Effector CD4-positive, alpha-beta T cell (primary cell): ENCODE measurements around the gene TRIM3.

Experiments used
- DNase-seq: peaks from one replicate; pipeline ENCODE4 v3.0.0-alpha.2; 2020

The TRIM3 gene

DNA sequence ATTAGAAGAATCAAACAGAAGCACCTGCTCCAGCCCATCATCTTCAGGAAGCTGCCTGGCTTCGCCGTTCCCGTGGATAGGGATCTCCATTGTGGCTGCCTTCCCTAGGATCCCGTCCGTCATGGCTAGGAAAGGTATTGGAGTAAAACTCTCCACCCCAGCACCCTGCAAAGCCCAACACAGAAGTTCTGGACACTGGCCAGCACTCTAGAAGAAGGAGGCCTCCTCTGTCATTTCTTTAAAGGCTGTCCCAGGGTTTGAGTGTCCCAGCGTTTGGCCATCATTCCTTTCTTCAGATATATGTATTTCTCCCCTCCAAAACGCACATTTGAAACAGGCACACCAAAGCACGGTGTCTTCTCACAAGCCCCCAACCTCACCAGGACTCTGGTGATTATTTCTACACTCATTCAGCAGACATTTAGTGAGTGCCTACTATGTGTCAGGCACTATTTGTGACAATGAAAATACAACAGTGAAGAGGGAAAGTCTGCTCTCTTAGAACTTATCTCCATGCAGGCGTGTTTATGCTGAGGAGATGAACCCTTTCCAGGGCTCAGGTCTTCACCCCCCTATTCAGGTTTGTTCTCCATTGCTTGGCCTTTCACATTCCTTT is 6.7 kb upstream of the TRIM3 start:
- DNase-seq: no peak

DNA sequence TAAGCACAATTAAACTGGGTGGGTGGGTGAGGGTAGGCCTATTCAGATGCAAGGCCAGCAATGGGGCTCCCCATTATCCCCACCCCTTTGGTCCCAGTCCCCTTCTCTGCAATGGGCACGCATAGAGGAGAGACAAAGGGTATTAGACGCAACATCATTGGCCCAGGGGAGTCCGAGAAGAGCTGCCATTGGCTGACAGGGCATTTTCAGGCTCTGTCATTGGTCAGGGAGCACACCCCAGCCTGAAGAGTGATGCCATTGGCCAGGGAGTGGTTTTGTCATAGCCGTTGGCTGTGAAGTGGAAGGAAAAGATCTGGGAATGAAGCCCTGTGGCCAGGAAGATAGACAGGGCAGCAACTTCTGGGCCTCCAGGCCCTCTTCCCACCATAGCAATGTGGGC is 2.8 kb upstream of the TRIM3 start:
- no peak for DNase-seq

DNA sequence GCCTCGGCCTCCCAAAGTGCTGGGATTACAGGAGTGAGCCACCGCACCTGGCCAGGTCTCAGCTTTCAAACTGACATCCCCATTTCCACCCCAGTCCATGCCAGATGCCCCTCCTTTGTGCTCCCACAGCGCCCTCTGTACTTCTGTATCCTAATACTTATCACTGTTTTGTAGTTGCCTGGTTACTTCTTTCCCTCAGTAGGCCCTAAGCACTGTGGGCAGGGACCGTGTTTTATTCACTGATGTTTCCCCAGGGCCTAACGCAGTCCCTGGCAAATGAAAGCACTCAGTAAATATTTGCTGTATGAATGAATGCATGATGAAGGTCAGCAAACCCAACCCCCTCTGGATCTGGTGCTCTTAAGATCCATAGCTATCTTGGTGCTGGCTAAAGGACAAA is 2.2 kb upstream of the TRIM3 start:
- DNase-seq: no peak

DNA sequence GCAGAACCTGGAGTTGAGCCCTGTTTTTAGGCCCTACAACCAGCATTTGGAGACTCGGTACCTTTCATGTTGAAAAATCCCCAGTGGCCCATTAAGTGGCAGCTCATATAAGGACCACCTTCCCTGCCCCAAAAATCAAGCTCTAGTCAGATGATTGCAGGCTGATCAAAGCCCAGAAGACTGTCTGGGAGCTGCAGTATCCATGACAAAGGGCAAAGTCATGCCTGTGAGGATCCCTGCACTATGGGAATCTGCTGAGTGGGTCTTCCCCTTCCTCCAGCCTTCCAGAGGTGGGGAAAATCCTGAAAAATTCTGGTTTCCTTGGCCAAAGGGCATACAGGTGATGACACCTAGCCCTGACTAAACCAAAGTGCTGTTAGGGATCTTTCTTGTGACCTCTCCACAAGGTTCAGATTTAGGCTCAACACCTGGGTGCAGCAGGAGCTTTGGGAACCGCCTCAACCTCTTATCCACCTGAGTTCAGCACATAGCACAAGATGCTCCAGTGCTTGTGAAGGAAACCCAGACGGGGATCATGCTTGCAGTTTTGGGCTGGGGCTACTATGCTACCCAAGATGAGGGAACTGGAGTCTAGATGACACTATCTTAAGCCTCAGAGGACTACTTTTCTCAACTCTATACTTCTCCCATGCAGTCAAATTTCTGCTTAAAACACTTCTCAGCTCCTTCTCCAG is 1.2 kb upstream of the TRIM3 start:
- no peak for DNase-seq

DNA sequence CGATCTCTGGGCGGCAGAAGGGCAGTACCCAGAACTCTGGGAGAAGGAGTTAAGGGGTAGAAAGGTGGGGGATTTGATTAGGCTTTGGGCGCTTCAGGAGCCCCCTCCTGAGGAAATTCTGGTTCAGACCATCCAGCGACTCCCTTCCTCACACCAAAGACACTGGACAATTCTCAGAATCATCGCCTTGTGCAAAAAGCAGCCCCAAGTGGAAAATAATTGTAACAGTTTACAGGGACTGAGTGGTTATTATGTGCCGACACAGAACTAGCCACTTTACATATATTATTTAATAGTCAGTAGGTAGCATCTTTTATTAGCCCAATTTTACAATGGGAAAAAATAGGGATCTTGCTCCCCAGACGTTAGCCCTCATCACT is 662 bp upstream of the TRIM3 start:
- DNase-seq: no peak

DNA sequence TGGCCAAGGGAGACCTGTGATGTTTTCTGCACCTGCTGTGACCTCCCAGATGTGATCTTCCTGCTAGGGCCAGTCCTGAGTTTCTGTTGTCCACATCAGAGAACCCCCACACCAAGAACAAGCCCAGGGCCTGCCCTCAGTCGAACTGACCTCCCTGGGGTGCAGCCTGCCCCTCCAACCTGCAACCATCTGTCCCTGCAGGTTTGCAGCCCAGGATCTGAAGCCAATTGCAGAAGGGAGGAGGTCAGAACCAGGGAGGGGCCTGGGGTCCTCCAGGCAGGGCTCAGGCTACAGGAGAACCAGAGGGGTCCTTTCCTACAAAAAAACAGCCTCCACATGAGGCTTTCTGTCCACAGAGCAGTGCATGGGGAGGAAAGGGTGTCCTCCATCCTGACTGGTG is 807 bp downstream of the TRIM3 start:
- no peak for DNase-seq

DNA sequence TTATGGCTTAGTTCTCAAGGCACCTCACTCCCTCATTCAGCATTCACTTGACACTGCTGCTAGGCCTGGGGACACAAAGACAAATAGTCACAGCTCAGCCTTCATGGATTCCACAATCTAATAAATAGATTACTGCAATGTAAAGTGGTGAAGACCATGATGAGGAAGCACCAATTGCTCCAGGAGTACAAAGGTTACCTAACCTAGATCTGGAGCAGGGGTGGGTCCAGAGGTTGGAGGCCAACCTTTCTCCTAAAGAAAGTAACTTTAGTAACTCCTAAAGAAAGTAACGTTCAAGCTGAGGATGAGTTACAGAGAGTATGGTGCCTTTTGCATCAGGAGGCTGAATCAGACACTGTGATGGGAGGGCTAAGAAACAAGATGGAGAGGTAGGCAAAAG is 4.1 kb downstream of the TRIM3 start:
- no peak for DNase-seq

DNA sequence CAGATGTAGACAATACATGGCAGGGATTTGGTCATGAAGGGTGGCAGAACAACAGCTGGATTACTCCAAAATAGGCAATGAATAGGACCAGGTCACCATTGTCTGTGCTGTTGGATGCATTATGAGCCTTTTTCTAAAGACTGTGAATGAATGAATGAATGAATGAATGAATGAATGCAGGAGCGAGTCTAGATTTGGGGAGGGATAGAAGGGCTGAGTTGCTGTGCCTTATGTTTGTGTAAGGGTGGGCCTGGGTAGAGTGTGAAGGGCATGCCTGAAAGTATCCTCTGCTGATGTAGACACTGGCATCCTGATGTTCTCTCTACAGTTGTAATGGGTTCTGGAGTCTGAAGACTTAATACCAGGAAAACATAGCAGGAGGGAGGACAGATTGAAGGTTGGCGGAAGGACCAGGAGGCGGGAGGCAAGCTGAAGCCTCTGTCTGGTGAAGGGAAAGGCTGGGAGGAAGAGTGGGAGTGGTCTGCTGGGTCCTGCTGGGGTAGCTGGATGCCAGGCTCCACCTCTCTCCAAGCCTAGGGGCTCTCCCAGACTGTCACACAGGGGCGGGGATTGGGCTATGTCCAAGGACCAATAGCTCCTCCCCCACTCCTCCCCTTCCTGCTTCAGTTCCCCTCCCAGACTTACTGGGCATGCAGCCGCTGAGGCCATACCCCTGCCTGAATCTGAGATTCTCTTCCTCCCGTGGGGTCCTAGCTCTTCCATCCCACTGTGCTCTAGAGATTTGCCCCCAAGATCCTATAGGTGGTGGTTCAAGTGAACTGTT is 4.8 kb downstream of the TRIM3 start:
- no peak for DNase-seq

DNA sequence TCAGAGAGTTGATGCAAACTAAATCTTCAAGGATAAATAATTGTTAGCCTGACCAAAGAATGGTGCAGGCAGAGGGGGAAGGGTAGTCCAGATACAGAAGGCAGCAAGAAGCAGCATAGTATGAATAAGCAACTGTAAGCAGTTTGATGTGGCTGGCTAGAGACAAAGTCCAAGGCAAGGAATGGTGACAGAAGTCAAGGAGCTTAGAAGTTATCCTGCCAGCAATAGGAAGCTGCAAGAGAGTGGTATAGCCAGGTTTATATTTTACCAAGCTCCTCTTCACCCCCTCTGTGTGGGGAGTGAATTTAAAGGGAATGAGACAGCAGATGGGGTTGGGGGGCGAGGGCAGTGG is 14.7 kb downstream of the TRIM3 start:
- no peak for DNase-seq

DNA sequence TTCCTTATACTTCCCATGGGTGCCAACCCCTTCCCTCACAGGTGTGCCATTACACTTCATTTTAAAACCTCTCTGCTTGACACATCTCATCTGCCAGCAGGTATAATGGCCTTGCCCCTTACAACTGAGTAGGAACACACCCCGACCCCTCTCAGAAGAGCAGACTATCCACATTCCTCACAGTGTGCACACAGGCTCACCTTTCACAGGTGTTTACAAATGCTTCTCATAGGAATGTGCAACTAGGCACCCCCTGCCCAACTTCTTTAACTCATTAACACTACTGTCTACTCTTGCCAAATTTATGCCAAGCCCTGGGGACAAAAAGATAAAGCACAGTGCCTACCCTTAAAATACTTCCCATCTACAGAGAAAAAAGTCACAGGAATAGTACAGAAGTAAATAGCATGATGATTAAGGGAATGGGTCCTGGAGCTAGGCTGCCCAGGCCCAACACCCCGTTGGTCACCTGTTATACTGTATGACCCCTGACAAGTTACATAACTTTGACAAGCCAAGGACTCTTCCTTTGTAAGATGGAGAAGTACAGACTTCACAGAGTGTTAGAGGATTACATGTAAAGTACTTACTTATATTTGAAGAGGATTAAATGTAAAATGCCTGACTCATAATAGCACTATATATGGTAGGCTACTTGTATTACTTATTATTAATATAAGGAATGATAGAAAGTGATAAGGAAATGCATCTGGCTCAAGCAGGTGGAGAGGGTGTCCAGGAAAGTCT is 15.2 kb downstream of the TRIM3 start:
- no peak for DNase-seq

DNA sequence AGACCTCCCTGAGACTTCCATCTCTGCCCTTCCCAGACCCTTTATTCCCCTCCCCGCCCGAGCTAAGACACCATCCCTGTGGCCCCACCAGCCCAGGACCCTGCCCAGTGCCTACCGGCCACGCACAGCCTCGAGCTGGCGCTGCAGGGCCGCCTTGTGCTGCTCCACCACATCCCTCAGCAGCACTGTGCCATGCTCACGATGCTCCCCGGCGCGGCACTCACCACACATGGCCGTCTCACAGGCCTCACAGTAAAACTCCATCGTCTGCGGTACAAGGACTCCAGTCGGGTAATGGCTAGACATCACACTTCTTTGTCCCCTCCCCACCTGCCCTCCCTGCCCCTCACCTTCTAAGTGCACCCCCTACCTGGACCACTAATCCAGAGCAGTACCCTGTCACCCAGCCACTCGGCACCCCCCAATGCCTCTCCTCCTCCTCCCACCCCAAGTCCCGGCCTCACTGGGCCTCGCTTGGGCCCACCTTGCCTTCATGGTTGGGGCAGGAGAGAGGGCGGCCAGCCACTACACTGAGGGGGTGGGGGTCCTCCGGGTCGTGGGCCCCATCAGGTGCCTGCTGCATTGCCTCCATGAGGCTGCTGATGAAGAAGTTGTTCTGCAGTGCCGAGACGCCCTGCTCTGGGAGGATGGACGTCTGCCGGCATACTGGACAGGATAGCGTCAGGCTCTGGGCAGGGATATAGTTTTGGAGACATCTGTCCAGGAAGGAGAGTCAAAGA is 16.0 kb downstream of the TRIM3 start:
- DNase-seq: no peak

DNA sequence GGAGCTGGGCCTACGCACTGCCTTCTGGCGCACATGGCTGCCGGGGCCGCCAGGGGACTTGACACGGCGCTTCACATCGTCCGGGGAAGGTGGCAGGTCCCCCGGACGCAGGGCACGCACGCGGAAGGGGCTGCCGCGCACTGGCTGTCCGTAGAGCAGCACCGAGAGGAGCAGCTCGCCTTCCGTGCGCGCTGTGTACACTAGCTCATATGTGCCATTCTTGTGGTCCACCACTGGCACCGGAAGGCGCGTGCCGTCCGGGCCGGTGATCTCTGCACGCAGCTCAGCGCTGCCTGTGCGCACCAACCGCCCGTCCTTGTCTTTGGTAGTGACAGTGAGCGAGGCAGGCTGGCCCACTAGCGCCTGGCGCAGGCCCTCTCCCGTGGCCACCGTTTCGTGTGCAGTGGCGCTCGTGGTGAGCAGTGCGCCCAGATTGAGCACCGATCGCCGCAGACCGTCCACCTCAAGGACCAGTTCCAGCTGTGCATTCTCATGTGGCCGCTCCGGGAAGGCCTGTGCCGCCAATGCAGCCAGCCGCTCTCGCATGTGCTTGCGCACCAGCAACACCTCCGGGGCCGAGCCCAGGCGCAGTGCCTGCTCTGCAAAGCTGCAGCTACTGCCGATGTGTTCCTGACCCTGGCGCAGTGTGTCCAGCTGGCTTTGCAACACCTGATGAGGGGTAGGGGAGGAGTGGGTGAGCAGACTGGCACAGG is 17.2 kb downstream of the TRIM3 start:
- DNase-seq: no peak

DNA sequence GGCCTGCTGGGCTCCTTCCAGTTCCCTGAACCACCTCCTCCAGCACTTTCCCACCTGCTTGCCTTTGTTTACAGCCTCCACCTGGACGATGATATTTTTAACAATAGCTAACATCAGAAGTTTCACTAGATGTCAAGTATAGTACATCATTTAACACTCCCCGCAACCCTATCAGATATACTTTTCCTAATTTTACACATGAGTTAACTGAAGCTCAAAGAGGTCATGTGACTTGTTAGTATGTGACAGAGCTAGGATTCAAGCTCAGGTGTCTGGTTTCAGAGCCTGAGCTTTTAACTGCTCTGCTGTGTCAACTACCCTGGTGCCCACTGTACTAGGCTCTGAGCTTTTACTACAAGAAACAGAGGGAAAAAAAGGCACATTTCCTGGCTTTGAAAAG is 18.7 kb downstream of the TRIM3 start:
- no peak for DNase-seq

DNA sequence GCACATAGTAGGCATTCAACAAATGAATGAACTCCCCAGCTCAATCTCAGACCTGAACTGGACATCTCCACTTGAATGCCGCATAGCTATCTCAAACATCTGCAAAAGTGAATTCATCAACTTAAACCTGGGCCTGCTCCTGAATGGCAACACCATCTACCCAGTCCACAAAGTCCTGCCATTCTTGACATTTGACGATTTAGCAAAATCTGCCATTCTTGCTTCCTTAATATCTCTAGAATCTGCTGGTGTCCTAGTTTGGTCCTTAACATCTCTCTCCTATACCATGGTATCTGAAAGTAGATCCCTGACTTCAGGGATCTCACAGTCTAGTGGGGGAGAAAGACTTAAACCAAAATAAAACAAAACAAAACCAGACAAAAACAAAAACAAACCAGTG is 20.6 kb downstream of the TRIM3 start:
- no peak for DNase-seq

DNA sequence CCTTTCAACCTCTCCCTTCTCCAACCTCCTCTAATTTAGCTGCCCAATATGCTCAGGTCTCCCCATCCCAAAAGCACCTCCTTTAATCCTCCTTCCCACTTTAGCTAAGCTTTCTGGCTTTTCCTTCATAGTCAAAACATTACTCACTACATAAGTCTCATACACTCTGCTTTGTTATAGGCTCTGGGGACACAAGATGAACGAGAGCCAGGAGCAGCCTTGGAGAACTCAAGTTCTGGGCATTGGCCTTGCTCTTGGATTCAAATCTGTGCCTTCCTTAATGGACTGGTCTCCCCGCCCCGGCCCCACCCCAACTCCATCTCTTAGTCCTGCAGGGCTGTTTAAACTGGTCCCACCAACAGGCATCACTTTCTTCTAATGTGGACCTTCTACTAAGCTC is 21.5 kb downstream of the TRIM3 start:
- DNase-seq: no peak

DNA sequence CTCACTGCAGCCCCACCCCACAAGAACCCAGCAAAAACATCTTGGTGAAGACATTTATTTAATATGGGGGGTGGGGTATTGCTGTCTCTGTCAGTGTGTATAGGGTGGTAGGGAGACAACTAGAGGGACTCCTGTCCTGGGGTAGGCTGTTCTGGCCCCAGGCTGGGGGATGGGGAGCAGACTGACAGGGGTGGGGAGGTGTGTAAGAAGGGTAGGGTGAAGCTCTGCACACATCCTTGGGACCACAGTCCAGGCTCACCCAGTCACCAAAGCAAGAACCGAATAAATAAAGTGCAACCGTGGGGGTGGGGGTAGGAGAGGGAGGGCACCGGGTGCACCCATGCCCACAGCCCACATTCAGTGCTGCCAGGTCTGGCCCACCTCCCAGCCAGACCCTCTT is 25.2 kb downstream of the TRIM3 start:
- no peak for DNase-seq

DNA sequence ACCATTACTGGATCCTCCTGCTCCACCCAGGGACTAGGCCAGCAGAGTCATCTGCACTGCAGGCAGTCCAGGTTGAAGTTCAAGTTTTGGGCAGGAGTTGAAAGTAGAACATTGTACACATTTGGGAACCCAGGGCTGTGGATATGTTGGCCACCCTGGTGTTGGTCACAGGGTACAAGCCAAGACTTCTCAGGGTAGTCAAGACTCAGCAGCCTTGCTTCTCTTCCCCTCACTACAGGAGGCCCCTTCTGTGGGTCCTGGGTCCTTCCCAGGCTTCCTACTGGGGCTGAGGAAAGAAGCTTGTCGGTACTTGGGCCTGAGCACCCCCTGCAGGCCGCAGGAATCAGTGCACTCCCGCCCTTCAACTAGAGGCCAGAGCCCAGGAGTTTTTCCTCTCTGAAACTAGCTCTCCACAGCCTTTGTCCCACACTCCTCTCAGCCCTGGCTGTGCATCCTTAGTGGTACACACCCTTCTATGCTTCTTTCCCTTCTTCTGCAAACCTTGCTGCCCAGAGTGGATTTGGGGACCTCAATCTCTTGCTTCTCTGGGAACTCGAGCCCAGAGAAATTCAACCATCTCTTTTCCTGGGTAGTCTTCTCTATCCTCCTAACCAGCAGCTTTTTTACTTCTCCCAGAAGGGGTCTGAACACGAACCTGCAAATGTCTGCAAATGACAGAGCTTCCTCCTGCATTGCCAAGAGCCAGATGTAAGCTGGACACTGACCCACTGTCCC is 30.3 kb downstream of the TRIM3 start:
- DNase-seq: peak; percentile 35

DNA sequence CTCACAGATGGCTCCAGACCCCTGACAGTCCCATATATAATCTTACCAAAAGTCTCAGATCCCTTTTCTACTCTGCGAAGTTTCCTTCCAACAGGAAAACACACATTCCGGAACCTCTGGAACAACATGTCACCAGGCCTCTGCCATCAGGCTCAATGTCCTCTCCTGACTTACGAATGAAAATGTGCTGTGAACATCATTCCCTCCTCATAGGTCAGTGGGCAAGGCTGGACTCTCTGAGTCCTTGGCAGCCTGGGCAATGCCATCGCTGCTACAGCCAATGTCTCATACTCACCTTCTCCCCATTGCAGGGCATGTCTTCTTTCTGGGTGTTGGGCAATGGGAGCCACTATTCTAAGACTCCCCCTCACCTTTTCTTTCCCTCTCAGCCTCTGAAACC is 31.3 kb downstream of the TRIM3 start:
- no peak for DNase-seq

DNA sequence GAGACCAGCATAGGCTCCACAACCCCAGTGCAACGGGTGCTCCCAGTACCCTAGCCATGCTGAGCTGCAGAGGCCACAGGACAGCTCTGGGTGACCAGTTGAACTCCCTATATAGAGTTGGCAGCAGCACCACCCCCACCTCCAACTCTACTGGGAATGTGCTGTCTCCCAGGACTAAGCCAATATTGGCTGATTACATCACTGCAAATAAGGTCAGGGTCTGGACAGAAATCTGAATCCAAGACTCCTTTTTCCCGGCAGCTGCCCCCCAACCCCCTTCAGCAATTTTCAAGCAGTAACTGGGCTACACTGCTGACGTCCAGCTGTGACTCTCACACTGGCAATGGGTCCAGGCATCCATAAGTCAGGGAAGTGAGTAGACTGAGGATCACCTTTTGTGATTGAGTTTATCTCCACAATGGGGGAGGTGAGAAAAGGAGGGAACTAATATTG is 32.8 kb downstream of the TRIM3 start, which contains the start of gene HPX:
TSS of gene HPX (minus strand) at position 82 of the 453 bp plus-strand sequence. CDS start at position 58, 24 bp downstream.
- no peak for DNase-seq

DNA sequence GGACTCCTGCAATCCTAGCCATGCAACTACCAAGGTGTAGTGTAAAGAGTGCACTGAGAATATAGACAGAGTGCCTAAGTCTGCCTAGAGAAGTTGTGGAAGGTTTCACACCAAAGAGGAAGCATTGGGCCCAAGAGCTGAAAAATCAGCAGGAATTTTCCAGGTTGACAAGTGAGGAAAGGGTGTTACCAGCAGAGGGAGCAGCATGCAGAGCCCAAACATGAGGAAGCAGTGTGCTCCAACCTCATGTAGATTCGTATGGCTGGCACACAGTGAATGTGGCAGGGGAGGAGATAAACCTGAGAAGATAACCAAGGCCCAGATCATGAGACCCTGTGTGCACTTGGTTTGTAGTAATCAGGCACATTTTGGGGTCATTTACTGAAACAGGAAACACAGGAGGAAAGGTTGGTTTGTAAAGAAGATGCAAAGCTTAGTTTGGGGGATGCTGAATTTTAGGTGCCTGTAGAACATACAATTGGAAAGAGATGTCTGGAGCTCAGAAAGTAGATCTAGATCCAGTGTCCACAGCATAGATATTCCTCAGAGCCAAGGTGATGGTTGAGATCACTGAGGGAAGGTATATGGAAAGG is 34.7 kb downstream of the TRIM3 start:
- DNase-seq: no peak

DNA sequence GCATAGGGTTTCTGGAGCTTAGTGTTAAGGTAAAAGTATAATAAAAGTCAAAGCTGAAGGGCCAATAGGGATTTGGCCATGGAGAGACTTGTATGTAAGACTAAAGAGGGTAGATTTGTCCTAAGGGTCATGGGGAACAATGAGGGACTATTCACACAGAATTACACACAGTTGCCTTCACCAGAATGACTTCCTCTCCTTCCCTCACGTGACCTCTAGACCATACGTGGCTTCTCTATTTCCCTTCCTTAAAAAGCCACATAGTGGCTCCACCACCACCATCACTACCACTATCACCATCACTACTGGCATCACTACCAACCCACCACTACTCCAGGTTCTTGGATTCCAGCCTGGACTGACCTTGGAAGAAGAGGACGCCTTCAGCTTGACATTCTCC is 35.7 kb downstream of the TRIM3 start:
- DNase-seq: no peak
